Ishikawa (cell line): ENCODE results near the gene DPEP2NB.
A peak's percentile ranks its signal among the peaks of the same experiment; 100 is the strongest.

ENCODE experiments used
- CEBPB ChIP-seq: IDR thresholded peaks from 2 replicates; pipeline ENCODE4 v1.6.1; 2012
- CREB1 ChIP-seq: IDR thresholded peaks from 2 replicates; pipeline ENCODE4 v1.6.1; 2012; ENCODE audit warnings: low read depth
- EGR1 ChIP-seq: IDR thresholded peaks from 2 replicates; pipeline ENCODE4 v1.6.1; 2012
- EP300 ChIP-seq: IDR thresholded peaks from 2 replicates; pipeline ENCODE4 v1.6.1; 2012; ENCODE audit warnings: borderline replicate concordance
- FOXM1 ChIP-seq: IDR thresholded peaks from 2 replicates; pipeline ENCODE4 v1.6.1; 2012; ENCODE audit warnings: low read depth, borderline replicate concordance
- NFIC ChIP-seq: IDR thresholded peaks from 2 replicates; pipeline ENCODE4 v1.6.1; 2012
- RAD21 ChIP-seq: IDR thresholded peaks from 2 replicates; pipeline ENCODE4 v1.6.1; 2012; ENCODE audit warnings: low read depth
- TAF1 ChIP-seq: IDR thresholded peaks from 2 replicates; pipeline ENCODE4 v1.6.1; 2012; ENCODE audit warnings: low read depth, mild to moderate bottlenecking
- TCF12 ChIP-seq: IDR thresholded peaks from 2 replicates; pipeline ENCODE4 v1.6.1; 2012; ENCODE audit warnings: low read depth
- TEAD4 ChIP-seq: IDR thresholded peaks from 2 replicates; pipeline ENCODE4 v1.6.1; 2012
- YY1 ChIP-seq: IDR thresholded peaks from 2 replicates; pipeline ENCODE4 v1.6.1; 2012; ENCODE audit warnings: low read depth
- ZBTB7A ChIP-seq: IDR thresholded peaks from 2 replicates; pipeline ENCODE4 v1.6.1; 2012; ENCODE audit warnings: low read depth
- TF ChIP-seq, protein P1 (sequence below): IDR thresholded peaks from 2 replicates; pipeline ENCODE4 v1.6.1; 2012
- TF ChIP-seq, protein P2 (sequence below): IDR thresholded peaks from 2 replicates; pipeline ENCODE4 v1.6.1; 2012; ENCODE audit warnings: low read depth, mild to moderate bottlenecking
- TF ChIP-seq, protein P3 (sequence below): IDR thresholded peaks from 2 replicates; pipeline ENCODE4 v1.6.1; 2012

The DPEP2NB gene

DNA sequence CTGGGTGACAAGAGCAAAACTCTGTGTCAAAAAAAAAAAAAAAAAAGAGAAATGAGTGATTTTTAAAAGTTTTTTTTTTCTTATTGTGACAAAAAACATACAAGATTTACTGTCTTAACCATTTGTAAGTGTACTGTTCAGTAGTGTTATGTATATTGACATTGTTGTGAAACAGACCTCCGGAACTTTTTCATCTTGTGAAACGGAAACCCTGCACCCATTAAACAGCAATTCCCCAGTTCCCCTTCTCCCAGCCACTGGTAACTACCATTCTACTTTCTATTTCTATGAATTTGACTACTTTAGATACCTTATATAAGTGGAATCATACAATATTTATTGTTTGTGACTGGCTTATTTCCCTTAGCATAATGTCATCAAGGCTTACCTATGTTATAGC, 26.1 kb upstream of the DPEP2NB start:
- TF ChIP-seq EP300 (no peak), EGR1 (no peak), CEBPB (no peak), NFIC (no peak), TEAD4 (no peak), TAF1 (no peak), FOXM1 (no peak), ZBTB7A (no peak), YY1 (no peak), TCF12 (no peak), RAD21 (no peak), CREB1 (no peak)
- TF ChIP-seq, protein P1, sequence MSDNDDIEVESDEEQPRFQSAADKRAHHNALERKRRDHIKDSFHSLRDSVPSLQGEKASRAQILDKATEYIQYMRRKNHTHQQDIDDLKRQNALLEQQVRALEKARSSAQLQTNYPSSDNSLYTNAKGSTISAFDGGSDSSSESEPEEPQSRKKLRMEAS: no peak
- TF ChIP-seq, protein P2, sequence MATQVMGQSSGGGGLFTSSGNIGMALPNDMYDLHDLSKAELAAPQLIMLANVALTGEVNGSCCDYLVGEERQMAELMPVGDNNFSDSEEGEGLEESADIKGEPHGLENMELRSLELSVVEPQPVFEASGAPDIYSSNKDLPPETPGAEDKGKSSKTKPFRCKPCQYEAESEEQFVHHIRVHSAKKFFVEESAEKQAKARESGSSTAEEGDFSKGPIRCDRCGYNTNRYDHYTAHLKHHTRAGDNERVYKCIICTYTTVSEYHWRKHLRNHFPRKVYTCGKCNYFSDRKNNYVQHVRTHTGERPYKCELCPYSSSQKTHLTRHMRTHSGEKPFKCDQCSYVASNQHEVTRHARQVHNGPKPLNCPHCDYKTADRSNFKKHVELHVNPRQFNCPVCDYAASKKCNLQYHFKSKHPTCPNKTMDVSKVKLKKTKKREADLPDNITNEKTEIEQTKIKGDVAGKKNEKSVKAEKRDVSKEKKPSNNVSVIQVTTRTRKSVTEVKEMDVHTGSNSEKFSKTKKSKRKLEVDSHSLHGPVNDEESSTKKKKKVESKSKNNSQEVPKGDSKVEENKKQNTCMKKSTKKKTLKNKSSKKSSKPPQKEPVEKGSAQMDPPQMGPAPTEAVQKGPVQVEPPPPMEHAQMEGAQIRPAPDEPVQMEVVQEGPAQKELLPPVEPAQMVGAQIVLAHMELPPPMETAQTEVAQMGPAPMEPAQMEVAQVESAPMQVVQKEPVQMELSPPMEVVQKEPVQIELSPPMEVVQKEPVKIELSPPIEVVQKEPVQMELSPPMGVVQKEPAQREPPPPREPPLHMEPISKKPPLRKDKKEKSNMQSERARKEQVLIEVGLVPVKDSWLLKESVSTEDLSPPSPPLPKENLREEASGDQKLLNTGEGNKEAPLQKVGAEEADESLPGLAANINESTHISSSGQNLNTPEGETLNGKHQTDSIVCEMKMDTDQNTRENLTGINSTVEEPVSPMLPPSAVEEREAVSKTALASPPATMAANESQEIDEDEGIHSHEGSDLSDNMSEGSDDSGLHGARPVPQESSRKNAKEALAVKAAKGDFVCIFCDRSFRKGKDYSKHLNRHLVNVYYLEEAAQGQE: no peak
- TF ChIP-seq, protein P3, sequence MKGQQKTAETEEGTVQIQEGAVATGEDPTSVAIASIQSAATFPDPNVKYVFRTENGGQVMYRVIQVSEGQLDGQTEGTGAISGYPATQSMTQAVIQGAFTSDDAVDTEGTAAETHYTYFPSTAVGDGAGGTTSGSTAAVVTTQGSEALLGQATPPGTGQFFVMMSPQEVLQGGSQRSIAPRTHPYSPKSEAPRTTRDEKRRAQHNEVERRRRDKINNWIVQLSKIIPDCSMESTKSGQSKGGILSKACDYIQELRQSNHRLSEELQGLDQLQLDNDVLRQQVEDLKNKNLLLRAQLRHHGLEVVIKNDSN: no peak

DNA sequence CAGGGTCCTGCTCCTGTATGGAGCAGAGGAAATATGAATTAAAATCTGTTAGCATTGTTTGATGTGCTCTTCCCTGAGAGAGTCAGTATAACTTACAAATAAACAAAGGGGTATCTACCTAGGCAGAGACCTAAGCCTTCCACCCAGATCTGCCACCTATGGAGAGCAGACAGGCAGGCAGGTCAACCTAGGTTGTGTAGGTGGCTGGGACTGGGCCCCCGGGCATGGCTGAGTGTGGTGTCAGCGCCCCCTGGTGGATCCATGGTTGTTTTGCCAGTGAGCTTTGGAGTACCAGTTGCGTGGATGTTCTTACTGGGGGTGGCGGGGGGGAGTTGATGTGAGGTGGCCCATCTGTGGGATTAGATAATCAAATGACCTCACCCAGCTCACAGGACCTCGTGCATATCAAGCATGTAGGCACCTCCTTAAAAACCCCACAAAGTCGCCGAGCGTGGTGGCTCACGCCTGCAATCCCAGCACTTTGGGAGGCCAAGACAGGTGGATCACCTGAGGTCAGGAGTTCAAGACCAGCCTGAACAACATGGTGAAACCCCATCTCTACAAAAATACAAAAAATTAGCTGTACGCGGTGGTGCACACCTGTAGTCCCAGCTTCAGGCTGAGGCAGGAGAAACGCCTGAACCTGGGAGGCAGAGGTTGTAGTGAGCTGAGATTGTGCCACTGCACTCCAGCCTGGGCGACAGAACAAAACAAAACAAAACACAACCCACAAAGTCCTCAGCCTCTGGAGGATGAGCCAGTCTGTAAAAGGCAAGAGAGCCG, 25.0 kb upstream of the DPEP2NB start:
- TF ChIP-seq RAD21: peak; percentile 93
- no peak for TF ChIP-seq YY1

DNA sequence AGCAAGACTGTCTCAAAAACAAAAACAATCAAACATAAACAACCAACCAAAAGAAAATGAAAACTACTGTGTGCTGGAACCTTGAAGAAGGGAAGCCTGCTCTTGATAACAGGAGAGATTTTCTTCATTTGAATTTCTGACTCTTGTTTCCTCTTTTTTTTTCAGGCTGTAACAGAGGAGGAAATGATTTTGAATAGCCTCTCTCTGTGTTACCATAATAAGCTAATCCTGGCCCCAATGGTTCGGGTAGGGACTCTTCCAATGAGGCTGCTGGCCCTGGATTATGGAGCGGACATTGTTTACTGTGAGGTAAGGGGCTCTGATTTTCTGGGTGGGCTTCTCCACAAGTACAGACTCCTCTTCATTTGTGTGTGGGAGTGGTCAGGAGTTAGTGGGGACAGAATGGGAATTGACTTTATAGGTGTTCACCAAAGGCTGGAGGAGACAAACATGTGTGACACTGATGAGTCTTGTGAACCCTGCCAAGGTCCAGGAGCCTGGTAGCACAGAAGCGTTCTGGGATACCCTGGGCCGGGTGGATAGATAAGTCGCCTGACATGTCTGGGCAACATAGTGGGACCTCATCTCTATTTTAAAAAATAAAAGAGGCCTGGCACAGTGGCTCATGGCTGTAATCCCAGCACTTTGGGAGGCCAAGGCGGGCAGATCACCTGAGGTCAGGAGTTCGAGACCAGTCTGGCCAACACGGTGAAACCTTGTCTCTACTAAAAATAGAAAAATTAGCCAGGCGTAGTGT, 22.3 kb upstream of the DPEP2NB start:
- TF ChIP-seq TAF1 (no peak), FOXM1 (no peak), YY1 (no peak)
- TF ChIP-seq, protein P1: no peak
- TF ChIP-seq, protein P3: no peak

DNA sequence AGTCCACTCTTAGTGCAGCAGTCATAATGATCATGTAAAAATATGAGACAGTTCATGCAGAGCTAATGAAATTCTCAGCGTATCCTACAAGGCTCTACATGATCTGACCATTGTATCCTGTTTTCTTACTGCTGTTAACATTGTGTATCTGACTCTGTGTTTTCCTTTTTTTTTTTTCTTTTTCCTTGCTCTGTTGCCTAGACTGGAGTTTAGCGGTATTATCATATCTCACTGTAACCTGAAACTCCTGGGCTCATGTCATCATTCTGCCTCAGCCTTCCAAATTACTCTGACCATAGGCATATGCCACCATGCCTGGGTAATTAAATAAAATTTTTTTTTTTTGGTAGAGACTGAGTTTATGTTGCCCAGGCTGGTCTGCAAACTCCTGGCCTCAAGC, 19.5 kb upstream of the DPEP2NB start:
- TF ChIP-seq CREB1 (no peak), YY1 (no peak), EGR1 (no peak), NFIC (no peak), CEBPB (no peak), EP300 (no peak)
- TF ChIP-seq, protein P3: no peak
- TF ChIP-seq, protein P1: no peak

DNA sequence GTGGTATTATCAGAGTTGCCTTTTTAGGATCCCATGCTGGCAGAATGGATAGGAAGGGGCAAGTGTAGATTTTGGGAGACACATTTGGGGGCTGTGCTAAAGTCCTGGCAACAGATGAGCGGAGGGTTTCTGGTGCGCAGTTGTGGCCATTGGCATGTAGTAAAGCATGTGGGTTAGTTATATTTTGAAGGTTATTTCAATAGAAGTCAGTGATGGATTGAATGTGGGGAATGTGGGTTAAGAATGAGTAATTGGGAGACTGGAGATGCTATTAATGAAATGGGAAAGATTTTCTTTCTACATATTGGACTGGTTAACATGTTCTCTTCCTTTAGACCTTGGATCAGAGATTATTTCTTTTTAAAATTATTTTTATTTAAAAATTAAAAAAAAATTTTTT, 17.4 kb upstream of the DPEP2NB start:
- TF ChIP-seq NFIC: no peak
- TF ChIP-seq CREB1: no peak
- TF ChIP-seq, protein P3: no peak
- no peak for TF ChIP-seq TAF1
- TF ChIP-seq EP300: no peak
- no peak for TF ChIP-seq FOXM1

DNA sequence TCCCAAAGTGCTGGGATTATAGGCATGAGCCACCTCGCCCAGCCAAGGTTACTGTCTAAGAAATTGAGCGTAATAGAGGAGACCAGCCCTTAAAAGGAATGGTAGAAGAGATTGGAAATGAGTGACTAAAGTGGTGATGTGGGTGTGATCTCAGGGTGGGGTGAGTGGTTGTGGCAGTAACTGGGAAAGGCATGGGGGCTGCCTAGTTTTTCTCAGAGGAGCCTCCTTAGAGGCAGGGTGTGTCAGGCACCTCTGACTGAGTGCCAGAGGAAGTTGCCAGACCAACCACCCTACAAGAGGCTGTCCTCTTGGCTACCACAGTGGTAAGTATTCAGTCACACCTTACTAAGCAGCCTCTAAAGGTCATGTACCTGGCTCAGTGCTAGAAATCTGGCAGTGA, 16.2 kb upstream of the DPEP2NB start:
- TF ChIP-seq CEBPB: no peak
- no peak for TF ChIP-seq TEAD4
- no peak for TF ChIP-seq FOXM1
- TF ChIP-seq, protein P1: no peak
- TF ChIP-seq, protein P3: no peak
- no peak for TF ChIP-seq ZBTB7A
- TF ChIP-seq EGR1: no peak
